ENCODE results near the gene TFAP2A.

- TF ChIP-seq CTCF (IDR thresholded peaks at IDR 0.05): no peak
- no peak for TF ChIP-seq POLR2A (IDR thresholded peaks at IDR 0.05)
Measured at GRCh38 chr6:10463040-10463439, 48.2 kb upstream of the TFAP2A start.
